ENCODE results near the gene DPH3.

The DPH3 gene

DNA sequence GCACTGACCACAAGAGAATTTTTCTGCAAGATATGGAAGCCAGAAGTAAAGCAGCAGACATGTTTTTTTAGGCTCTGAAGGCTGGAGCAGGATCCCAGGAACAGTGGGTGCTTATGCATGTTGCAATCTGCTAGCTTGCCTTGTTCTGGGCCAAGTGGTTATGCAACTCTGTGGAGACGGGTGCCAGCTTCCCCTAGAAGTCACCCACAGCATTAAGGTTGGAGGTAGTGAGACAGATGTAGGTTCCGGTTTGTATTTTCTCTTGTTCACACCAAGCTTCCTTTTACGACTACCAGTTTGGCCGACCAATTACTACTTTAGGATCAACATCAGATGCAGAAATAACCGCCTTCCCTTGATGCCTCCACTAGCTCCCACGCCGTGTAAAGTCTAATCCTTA lies 11.1 kb downstream of the DPH3 start:
- ChIA-PET CTCF (interaction anchor here (1.0 to 1.5 kb wide), 2 partner anchors 37 to 623 kb away, joined by 4 to 5 read pairs; no protein-coding TSS in a partner anchor), POLR2A (no interaction called here)
- H3K36me3 ChIP-seq (ENCODE audit: control insufficient read depth in 2 of 2, insufficient read depth in 1 of 2, low read length in 2 of 2): no peaks in the 10 kb centered on the region
- no peaks in the 10 kb centered on the region for H3K4me1 ChIP-seq (ENCODE audit: control insufficient read depth, insufficient read depth, low read length)
- no peak overlapping the region for H3K4me3 ChIP-seq (ENCODE audit: low read depth, low read length)
- H3K27ac ChIP-seq (ENCODE audit: extremely low read depth, low read depth, low read length): no peak overlapping the region
- H3K9me3 ChIP-seq (ENCODE audit: control insufficient read depth, insufficient read depth, low read depth, low read length): no peaks in the 10 kb centered on the region
- TF ChIP-seq, protein P1, sequence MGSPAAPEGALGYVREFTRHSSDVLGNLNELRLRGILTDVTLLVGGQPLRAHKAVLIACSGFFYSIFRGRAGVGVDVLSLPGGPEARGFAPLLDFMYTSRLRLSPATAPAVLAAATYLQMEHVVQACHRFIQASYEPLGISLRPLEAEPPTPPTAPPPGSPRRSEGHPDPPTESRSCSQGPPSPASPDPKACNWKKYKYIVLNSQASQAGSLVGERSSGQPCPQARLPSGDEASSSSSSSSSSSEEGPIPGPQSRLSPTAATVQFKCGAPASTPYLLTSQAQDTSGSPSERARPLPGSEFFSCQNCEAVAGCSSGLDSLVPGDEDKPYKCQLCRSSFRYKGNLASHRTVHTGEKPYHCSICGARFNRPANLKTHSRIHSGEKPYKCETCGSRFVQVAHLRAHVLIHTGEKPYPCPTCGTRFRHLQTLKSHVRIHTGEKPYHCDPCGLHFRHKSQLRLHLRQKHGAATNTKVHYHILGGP (tag by site-specific recombination; IDR thresholded peaks at IDR 0.05): no peak
- TF ChIP-seq ZBTB7A (tag by site-specific recombination; IDR thresholded peaks at IDR 0.05; ENCODE audit: low read depth) (no peak), ZNF670 (tag by site-specific recombination; IDR thresholded peaks at IDR 0.05; ENCODE audit: low read depth) (no peak), ZNF792 (tag by site-specific recombination; IDR thresholded peaks at IDR 0.05) (no peak), ZBTB20 (tag by site-specific recombination; IDR thresholded peaks at IDR 0.05) (no peak), ZNF555 (tag by site-specific recombination; conservative IDR thresholded peaks at IDR 0.05) (no peak), ZBTB17 (tag by site-specific recombination; IDR thresholded peaks at IDR 0.05) (no peak), ZNF211 (tag by site-specific recombination; IDR thresholded peaks at IDR 0.05; ENCODE audit: low read depth) (no peak), ZNF175 (tag by site-specific recombination; IDR thresholded peaks at IDR 0.05) (no peak), MEIS1 (CRISPR knock-in tag; IDR thresholded peaks at IDR 0.05; ENCODE audit: borderline replicate concordance) (no peak), RBAK (tag by site-specific recombination; IDR thresholded peaks at IDR 0.05) (no peak), ZNF510 (tag by site-specific recombination; IDR thresholded peaks at IDR 0.05; ENCODE audit: insufficient replicate concordance) (no peak), MYNN (tag by site-specific recombination; IDR thresholded peaks at IDR 0.05; ENCODE audit: borderline replicate concordance) (no peak), ZNF114 (tag by site-specific recombination; IDR thresholded peaks at IDR 0.05) (no peak), ZNF239 (tag by site-specific recombination; IDR thresholded peaks at IDR 0.05) (no peak)
- TF ChIP-seq, protein P2, sequence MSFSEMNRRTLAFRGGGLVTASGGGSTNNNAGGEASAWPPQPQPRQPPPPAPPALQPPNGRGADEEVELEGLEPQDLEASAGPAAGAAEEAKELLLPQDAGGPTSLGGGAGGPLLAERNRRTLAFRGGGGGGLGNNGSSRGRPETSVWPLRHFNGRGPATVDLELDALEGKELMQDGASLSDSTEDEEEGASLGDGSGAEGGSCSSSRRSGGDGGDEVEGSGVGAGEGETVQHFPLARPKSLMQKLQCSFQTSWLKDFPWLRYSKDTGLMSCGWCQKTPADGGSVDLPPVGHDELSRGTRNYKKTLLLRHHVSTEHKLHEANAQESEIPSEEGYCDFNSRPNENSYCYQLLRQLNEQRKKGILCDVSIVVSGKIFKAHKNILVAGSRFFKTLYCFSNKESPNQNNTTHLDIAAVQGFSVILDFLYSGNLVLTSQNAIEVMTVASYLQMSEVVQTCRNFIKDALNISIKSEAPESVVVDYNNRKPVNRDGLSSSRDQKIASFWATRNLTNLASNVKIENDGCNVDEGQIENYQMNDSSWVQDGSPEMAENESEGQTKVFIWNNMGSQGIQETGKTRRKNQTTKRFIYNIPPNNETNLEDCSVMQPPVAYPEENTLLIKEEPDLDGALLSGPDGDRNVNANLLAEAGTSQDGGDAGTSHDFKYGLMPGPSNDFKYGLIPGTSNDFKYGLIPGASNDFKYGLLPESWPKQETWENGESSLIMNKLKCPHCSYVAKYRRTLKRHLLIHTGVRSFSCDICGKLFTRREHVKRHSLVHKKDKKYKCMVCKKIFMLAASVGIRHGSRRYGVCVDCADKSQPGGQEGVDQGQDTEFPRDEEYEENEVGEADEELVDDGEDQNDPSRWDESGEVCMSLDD (tag by site-specific recombination; IDR thresholded peaks at IDR 0.05): no peak
- TF ChIP-seq, protein P3, sequence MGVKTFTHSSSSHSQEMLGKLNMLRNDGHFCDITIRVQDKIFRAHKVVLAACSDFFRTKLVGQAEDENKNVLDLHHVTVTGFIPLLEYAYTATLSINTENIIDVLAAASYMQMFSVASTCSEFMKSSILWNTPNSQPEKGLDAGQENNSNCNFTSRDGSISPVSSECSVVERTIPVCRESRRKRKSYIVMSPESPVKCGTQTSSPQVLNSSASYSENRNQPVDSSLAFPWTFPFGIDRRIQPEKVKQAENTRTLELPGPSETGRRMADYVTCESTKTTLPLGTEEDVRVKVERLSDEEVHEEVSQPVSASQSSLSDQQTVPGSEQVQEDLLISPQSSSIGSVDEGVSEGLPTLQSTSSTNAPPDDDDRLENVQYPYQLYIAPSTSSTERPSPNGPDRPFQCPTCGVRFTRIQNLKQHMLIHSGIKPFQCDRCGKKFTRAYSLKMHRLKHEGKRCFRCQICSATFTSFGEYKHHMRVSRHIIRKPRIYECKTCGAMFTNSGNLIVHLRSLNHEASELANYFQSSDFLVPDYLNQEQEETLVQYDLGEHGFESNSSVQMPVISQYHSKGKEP (tag by site-specific recombination; IDR thresholded peaks at IDR 0.05): no peak
- TF ChIP-seq, protein P4, sequence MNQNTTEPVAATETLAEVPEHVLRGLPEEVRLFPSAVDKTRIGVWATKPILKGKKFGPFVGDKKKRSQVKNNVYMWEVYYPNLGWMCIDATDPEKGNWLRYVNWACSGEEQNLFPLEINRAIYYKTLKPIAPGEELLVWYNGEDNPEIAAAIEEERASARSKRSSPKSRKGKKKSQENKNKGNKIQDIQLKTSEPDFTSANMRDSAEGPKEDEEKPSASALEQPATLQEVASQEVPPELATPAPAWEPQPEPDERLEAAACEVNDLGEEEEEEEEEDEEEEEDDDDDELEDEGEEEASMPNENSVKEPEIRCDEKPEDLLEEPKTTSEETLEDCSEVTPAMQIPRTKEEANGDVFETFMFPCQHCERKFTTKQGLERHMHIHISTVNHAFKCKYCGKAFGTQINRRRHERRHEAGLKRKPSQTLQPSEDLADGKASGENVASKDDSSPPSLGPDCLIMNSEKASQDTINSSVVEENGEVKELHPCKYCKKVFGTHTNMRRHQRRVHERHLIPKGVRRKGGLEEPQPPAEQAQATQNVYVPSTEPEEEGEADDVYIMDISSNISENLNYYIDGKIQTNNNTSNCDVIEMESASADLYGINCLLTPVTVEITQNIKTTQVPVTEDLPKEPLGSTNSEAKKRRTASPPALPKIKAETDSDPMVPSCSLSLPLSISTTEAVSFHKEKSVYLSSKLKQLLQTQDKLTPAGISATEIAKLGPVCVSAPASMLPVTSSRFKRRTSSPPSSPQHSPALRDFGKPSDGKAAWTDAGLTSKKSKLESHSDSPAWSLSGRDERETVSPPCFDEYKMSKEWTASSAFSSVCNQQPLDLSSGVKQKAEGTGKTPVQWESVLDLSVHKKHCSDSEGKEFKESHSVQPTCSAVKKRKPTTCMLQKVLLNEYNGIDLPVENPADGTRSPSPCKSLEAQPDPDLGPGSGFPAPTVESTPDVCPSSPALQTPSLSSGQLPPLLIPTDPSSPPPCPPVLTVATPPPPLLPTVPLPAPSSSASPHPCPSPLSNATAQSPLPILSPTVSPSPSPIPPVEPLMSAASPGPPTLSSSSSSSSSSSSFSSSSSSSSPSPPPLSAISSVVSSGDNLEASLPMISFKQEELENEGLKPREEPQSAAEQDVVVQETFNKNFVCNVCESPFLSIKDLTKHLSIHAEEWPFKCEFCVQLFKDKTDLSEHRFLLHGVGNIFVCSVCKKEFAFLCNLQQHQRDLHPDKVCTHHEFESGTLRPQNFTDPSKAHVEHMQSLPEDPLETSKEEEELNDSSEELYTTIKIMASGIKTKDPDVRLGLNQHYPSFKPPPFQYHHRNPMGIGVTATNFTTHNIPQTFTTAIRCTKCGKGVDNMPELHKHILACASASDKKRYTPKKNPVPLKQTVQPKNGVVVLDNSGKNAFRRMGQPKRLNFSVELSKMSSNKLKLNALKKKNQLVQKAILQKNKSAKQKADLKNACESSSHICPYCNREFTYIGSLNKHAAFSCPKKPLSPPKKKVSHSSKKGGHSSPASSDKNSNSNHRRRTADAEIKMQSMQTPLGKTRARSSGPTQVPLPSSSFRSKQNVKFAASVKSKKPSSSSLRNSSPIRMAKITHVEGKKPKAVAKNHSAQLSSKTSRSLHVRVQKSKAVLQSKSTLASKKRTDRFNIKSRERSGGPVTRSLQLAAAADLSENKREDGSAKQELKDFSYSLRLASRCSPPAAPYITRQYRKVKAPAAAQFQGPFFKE (tag by site-specific recombination; IDR thresholded peaks at IDR 0.05; ENCODE audit: borderline replicate concordance): no peak
- TF ChIP-seq, protein P5, sequence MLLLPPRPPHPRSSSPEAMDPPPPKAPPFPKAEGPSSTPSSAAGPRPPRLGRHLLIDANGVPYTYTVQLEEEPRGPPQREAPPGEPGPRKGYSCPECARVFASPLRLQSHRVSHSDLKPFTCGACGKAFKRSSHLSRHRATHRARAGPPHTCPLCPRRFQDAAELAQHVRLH (tag by site-specific recombination; IDR thresholded peaks at IDR 0.05): no peak
